Liver (tissue), 9 donors: ENCODE data around the gene FKBP15. TPM values are rescaled to one million over a fixed set of nuclear protein-coding genes. Genes with fewer than 3 reads are reported as not detected.
"Not testable (repeated sequence)": the region's sequence is repeated elsewhere in the genome, so short reads cannot be mapped to it uniquely, and the experiment has no call there.

Experiments used
- DNase-seq: peaks from one replicate; pipeline ENCODE4 v3.0.0-alpha.2; 2017; ENCODE audit warnings: low spot score
- H3K27ac ChIP-seq, 2 donors: one replicate each; pipeline ENCODE4 v1.7.0; 2013; ENCODE audit warnings: inconsistent platforms in 2 of 2, low read length in 2 of 2, control low read depth in 1 of 2, low read depth in 1 of 2, mild to moderate bottlenecking in 1 of 2
- H3K27me3 ChIP-seq, 4 donors: one replicate each; pipeline versions ENCODE4 v1.6.1 to v1.7.0; 2013; ENCODE audit warnings: low read length in 3 of 4, inconsistent platforms in 1 of 4, mild to moderate bottlenecking in 1 of 4, moderate library complexity in 1 of 4; ENCODE audit not compliant: control insufficient read depth in 4 of 4, insufficient read depth in 4 of 4
- H3K36me3 ChIP-seq, 4 donors: one replicate each; pipeline versions ENCODE4 v1.6.1 to v1.7.0; 2013; ENCODE audit warnings: low read length in 3 of 4, mild to moderate bottlenecking in 3 of 4, low read depth in 1 of 4, moderate library complexity in 1 of 4; ENCODE audit not compliant: control insufficient read depth in 4 of 4, insufficient read depth in 3 of 4
- H3K4me1 ChIP-seq, 4 donors: one replicate each; pipeline versions ENCODE4 v1.6.1 to v1.7.0; 2013; ENCODE audit warnings: low read length in 3 of 4, mild to moderate bottlenecking in 3 of 4, moderate library complexity in 1 of 4; ENCODE audit not compliant: control insufficient read depth in 4 of 4, insufficient read depth in 4 of 4
- H3K4me3 ChIP-seq, 3 donors: one replicate each; pipeline versions ENCODE4 v1.6.1 to v1.7.0; 2013; ENCODE audit warnings: low read length in 3 of 3, control low read depth in 1 of 3, low read depth in 1 of 3, mild to moderate bottlenecking in 1 of 3
- H3K9ac ChIP-seq, 2 donors: one replicate each; pipeline ENCODE4 v1.7.0; 2013; ENCODE audit warnings: low read length in 2 of 2, mild to moderate bottlenecking in 2 of 2, moderate library complexity in 2 of 2, control low read depth in 1 of 2, low read depth in 1 of 2
- H3K9me3 ChIP-seq, 4 donors: one replicate each; pipeline versions ENCODE4 v1.6.1 to v1.7.0; 2013; ENCODE audit warnings: low read length in 3 of 4; ENCODE audit not compliant: control insufficient read depth in 4 of 4
- FOXA2 ChIP-seq: IDR thresholded peaks from 2 replicates; pipeline ENCODE4 v1.6.1; 2016; ENCODE audit warnings: antibody characterized with exemption
- GABPA ChIP-seq, 2 donors: IDR thresholded peaks in 1 of 2; conservative IDR thresholded peaks in 1 of 2; 2 replicates each; pipeline ENCODE4 v1.6.1; 2016; ENCODE audit warnings: antibody characterized with exemption in 2 of 2, mild to moderate bottlenecking in 1 of 2, moderate library complexity in 1 of 2
- HNF4A ChIP-seq, 2 donors: conservative IDR thresholded peaks; 2 replicates each; pipeline ENCODE4 v1.6.1; 2016; ENCODE audit warnings: antibody characterized with exemption in 2 of 2, mild to moderate bottlenecking in 2 of 2
- HNF4G ChIP-seq: IDR thresholded peaks from 2 replicates; pipeline ENCODE4 v1.6.1; 2016; ENCODE audit warnings: antibody characterized with exemption
- NR2F2 ChIP-seq: IDR thresholded peaks from 2 replicates; pipeline ENCODE4 v1.6.1; 2016; ENCODE audit warnings: antibody characterized with exemption
- RAD21 ChIP-seq, 2 donors: IDR thresholded peaks; 2 replicates each; pipeline ENCODE4 v1.6.1; 2016; ENCODE audit warnings: antibody characterized with exemption in 2 of 2, mild to moderate bottlenecking in 2 of 2
- RXRA ChIP-seq, 2 donors: IDR thresholded peaks; 2 replicates each; pipeline ENCODE4 v1.6.1; 2017 to 2018; ENCODE audit warnings: antibody characterized with exemption in 2 of 2, mild to moderate bottlenecking in 1 of 2
- SP1 ChIP-seq: IDR thresholded peaks from 2 replicates; pipeline ENCODE4 v1.6.1; 2018; ENCODE audit warnings: antibody characterized with exemption, mild to moderate bottlenecking
- YY1 ChIP-seq: IDR thresholded peaks from 2 replicates; pipeline ENCODE4 v1.6.1; 2016; ENCODE audit warnings: antibody characterized with exemption, mild to moderate bottlenecking
- WGBS: extraction: QIAGEN DNeasy Blood & Tissue Kit; methylation state at CpG from one replicate; pipeline ENCODE4 v1.1.7; 2013; 5-methylcytosine and 5-hydroxymethylcytosine counted together
- polyA plus RNA-seq, 2 donors: library from polyadenylated mRNA; stranded (reverse) in 1 of 2; unstranded in 1 of 2; fragments of 200-250 nt in 1 of 2; fragments of >200 nt in 1 of 2; fragmentation: Nextera tagmentation in 1 of 2; extraction: Ambion mirVana in 1 of 2; gene quantifications; one replicate each; pipeline versions ENCODE4 v1.2.1 to v1.2.3, GENCODE V29; 2013 to 2015
- total RNA-seq, 2 donors: library from RNA; depleted of rRNA; stranded (reverse); fragments of >200 nt; gene quantifications; one replicate each; pipeline ENCODE4 v1.2.3, GENCODE V29; 2014
- TF ChIP-seq, protein P1 (sequence below): IDR thresholded peaks from 2 replicates; pipeline ENCODE4 v1.6.1; 2016; ENCODE audit warnings: antibody characterized with exemption, mild to moderate bottlenecking
- TF ChIP-seq, protein P2 (sequence below): IDR thresholded peaks from 2 replicates; pipeline ENCODE4 v1.6.1; 2016; ENCODE audit warnings: antibody characterized with exemption
- TF ChIP-seq, protein P3 (sequence below): fragments of 150-350 bp; IDR thresholded peaks from 2 replicates; pipeline ENCODE4 v1.5.1; 2017; ENCODE audit warnings: improper control_type of control experiment, low read depth, low read length; ENCODE audit not compliant: missing input control
- TF ChIP-seq, protein P4 (sequence below): IDR thresholded peaks from 2 replicates; pipeline ENCODE4 v1.6.1; 2016; ENCODE audit warnings: antibody characterized with exemption
- donor health status: healthy.
- donor health status: healthy.
- donor health status: healthy.
- donor health status: healthy.
- donor health status: healthy.

FKBP15 gene
- total and polyA plus RNA-seq, 4 donors, result 6.2 to 18.2 (median 12.9) TPM

DNA sequence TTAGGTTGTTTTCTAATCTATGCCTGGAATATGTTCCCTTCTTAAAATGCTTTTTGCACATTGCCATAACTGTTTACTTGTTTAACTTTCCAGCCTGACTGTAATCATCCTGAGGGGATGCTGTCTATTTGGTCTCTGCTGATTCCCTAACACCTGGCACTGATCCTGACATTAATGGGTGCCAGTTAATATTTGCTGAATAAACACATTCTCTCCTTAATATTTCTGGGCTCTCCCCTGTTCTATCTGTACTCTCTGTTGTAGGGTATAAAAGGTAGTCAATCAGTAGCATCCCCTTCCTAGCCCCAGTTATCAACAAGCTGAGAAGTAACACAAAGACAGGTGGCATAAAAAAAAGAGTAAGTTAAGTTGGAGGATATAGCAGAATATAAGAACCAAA is 91.6 kb downstream of the FKBP15 start (continued):
- TF ChIP-seq, protein P1, sequence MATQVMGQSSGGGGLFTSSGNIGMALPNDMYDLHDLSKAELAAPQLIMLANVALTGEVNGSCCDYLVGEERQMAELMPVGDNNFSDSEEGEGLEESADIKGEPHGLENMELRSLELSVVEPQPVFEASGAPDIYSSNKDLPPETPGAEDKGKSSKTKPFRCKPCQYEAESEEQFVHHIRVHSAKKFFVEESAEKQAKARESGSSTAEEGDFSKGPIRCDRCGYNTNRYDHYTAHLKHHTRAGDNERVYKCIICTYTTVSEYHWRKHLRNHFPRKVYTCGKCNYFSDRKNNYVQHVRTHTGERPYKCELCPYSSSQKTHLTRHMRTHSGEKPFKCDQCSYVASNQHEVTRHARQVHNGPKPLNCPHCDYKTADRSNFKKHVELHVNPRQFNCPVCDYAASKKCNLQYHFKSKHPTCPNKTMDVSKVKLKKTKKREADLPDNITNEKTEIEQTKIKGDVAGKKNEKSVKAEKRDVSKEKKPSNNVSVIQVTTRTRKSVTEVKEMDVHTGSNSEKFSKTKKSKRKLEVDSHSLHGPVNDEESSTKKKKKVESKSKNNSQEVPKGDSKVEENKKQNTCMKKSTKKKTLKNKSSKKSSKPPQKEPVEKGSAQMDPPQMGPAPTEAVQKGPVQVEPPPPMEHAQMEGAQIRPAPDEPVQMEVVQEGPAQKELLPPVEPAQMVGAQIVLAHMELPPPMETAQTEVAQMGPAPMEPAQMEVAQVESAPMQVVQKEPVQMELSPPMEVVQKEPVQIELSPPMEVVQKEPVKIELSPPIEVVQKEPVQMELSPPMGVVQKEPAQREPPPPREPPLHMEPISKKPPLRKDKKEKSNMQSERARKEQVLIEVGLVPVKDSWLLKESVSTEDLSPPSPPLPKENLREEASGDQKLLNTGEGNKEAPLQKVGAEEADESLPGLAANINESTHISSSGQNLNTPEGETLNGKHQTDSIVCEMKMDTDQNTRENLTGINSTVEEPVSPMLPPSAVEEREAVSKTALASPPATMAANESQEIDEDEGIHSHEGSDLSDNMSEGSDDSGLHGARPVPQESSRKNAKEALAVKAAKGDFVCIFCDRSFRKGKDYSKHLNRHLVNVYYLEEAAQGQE, result no peak
- no peak for TF ChIP-seq YY1
- TF ChIP-seq HNF4G, result no peak
- TF ChIP-seq, protein P2, sequence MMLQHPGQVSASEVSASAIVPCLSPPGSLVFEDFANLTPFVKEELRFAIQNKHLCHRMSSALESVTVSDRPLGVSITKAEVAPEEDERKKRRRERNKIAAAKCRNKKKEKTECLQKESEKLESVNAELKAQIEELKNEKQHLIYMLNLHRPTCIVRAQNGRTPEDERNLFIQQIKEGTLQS, result no peak

DNA sequence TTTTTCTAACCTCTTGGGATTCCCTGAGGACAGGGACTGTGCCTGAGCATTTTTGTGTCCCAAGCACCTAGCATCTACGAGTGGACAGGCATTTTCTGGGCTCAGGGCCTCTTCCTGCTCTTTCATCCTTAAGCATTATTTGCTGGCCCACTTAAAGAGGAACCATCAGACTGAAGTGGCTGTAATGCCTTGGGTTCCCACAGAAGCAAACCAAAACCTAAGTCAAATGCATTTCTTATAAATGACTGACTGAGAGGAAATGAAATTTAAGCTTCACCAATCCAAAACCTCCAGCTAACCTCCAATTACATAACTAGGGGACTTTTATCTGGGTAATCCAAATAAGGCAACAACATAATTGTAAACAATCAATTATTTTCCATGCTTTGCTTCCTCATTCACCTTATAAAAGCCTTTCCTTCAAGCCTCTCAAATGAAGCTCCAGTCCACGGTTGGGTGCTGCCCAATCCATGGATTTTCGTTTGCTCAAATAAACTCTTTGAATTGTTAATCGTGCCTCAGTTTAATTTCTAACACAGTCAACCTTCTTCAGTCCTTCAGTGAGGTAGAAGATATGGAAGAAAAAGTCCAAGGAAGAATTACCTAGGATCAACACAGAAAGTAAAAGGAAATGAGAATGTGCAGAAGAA is 95.6 kb downstream of the FKBP15 start:
- peaks cover 0 to 4% (median 0%) of the 10 kb centered on the region in 4 donors for H3K27me3 ChIP-seq
- H3K9ac ChIP-seq, result no peak overlapping the region
- no peaks in the 10 kb centered on the region for H3K36me3 ChIP-seq
- H3K4me1 ChIP-seq, result no peaks in the 10 kb centered on the region
- DNase-seq, result no peak
- 75% methylated on average over 4 of the region's 4 CpGs for WGBS
- TF ChIP-seq, protein P3, sequence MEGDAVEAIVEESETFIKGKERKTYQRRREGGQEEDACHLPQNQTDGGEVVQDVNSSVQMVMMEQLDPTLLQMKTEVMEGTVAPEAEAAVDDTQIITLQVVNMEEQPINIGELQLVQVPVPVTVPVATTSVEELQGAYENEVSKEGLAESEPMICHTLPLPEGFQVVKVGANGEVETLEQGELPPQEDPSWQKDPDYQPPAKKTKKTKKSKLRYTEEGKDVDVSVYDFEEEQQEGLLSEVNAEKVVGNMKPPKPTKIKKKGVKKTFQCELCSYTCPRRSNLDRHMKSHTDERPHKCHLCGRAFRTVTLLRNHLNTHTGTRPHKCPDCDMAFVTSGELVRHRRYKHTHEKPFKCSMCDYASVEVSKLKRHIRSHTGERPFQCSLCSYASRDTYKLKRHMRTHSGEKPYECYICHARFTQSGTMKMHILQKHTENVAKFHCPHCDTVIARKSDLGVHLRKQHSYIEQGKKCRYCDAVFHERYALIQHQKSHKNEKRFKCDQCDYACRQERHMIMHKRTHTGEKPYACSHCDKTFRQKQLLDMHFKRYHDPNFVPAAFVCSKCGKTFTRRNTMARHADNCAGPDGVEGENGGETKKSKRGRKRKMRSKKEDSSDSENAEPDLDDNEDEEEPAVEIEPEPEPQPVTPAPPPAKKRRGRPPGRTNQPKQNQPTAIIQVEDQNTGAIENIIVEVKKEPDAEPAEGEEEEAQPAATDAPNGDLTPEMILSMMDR, result no peak
- no peak for TF ChIP-seq GABPA (IDR thresholded peaks at IDR 0.05 in 1 of 2, conservative IDR thresholded peaks at IDR 0.05 in 1 of 2)
- TF ChIP-seq, protein P1, result no peak
- TF ChIP-seq, protein P4, sequence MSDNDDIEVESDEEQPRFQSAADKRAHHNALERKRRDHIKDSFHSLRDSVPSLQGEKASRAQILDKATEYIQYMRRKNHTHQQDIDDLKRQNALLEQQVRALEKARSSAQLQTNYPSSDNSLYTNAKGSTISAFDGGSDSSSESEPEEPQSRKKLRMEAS, result no peak
- no peak for TF ChIP-seq YY1
- TF ChIP-seq RXRA (IDR thresholded peaks at IDR 0.05), result no peak
- no peak for TF ChIP-seq SP1
- no peak for TF ChIP-seq HNF4A (conservative IDR thresholded peaks at IDR 0.05)
- no peak for TF ChIP-seq RAD21 (IDR thresholded peaks at IDR 0.05)
- no peak for TF ChIP-seq FOXA2
- TF ChIP-seq NR2F2, result no peak
- no peak for TF ChIP-seq HNF4G
- H3K9me3 ChIP-seq, result no peaks in the 10 kb centered on the region
- no peak overlapping the region for H3K4me3 ChIP-seq
- no peak overlapping the region for H3K27ac ChIP-seq

DNA sequence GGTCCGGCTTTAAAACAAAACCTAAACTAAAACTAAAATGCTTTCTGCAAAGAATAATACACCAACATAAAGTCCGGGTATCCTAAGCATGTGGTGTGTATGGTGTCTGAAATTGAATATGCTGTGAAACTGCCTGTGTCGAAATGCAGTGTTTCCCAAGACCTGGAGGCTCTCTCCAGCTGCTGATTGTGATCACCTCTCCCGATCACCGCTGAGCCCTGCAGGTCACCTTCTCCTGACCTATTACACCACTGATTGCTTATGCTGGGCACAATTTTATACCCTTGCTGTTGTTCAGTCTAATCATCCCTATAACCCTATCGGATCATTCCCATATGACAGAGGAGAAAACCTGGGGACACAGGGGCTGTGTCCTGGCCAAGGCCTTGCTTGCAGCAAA is 102.2 kb downstream of the FKBP15 start:
- H3K4me1 ChIP-seq, H3K4me3 ChIP-seq, H3K27ac ChIP-seq, H3K9ac ChIP-seq, H3K27me3 ChIP-seq, DNase-seq, H3K9me3 ChIP-seq, H3K36me3 ChIP-seq: not testable (repeated sequence)
- no CpG with 5 or more reads among the region's 6 CpGs for WGBS
